ENCODE results near the gene STAU1. TPM values are rescaled to one million over a fixed set of nuclear protein-coding genes. Genes with fewer than 3 reads are reported as not detected.

Gene STAU1
- total RNA-seq, 1 donor from 2014 or later: 31.1 TPM

DNA sequence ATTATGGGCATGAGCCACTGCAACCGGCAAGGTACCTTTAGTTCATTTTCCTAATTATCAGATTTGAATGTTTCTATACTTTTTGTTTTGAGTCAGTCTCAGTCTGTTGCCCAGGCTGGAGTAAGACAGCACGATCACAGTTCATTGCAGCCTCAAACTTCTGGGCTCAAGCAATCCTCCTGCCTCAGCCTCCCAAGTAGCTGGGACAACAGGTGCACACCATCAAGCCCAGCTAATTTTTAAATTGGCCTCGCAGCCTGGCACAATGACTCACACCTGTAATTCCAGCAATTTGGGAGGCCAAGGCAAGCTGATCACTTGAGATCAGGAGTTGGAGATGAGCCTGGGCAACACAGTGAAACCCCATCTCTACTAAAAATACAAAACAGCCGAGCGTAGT is 24.4 kb downstream of the STAU1 start:
- TF ChIP-seq, protein P1, sequence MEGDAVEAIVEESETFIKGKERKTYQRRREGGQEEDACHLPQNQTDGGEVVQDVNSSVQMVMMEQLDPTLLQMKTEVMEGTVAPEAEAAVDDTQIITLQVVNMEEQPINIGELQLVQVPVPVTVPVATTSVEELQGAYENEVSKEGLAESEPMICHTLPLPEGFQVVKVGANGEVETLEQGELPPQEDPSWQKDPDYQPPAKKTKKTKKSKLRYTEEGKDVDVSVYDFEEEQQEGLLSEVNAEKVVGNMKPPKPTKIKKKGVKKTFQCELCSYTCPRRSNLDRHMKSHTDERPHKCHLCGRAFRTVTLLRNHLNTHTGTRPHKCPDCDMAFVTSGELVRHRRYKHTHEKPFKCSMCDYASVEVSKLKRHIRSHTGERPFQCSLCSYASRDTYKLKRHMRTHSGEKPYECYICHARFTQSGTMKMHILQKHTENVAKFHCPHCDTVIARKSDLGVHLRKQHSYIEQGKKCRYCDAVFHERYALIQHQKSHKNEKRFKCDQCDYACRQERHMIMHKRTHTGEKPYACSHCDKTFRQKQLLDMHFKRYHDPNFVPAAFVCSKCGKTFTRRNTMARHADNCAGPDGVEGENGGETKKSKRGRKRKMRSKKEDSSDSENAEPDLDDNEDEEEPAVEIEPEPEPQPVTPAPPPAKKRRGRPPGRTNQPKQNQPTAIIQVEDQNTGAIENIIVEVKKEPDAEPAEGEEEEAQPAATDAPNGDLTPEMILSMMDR (IDR thresholded peaks at IDR 0.05; ENCODE audit: insufficient read depth, low read length, severe bottlenecking): no peak
- Histone ChIP-seq H3K4me3 (ENCODE audit: low read depth, low read length) (no peak overlapping the region), H3K36me3 (ENCODE audit: control insufficient read depth, insufficient read depth, low read length) (no peaks in the 10 kb centered on the region), H3K27me3 (ENCODE audit: control insufficient read depth, insufficient read depth, low read length) (no peaks in the 10 kb centered on the region)
- DNase-seq (ENCODE audit: low read depth) (no peak), FAIRE-seq (no peak)

DNA sequence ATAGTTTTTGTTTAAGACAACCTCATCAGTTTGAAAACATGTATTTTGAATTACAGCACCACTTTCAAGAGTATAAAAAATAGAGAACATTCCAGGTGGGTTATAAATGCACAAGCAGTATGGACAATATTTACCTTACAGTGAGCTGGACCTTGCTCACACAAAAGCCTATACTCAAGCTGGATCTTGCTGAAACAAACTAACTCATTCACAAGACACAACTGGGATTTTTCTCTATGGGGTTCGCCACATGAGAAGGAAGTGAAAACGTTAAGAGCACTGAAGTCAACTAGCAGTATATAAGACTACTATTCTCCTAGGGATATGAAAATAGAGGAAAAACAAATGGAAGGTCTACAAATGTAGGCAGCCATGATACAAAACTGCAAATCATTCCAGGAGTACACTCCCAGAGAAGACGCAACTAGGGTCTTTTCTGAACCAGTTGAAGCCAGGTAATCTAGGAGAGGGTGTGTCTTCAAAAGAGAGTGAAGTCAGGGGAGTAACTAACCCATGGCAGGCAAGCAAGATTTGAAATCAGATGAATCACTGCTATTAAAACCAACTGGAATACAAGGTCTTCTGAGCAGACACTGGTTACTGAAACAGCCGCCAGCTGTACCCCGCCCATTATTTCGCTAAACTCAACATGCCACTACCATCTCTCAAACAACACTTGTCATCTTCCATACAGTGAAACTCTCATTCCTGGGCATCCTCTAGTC is 26.5 kb downstream of the STAU1 start:
- H3K36me3 ChIP-seq (ENCODE audit: control insufficient read depth, insufficient read depth, low read length): no peaks in the 10 kb centered on the region
- no peak overlapping the region for H3K4me3 ChIP-seq (ENCODE audit: low read depth, low read length)
- no peaks in the 10 kb centered on the region for H3K27me3 ChIP-seq (ENCODE audit: control insufficient read depth, insufficient read depth, low read length)
- FAIRE-seq (no peak), DNase-seq (ENCODE audit: low read depth) (peak; percentile 78)
- TF ChIP-seq, protein P1 (IDR thresholded peaks at IDR 0.05; ENCODE audit: insufficient read depth, low read length, severe bottlenecking): no peak

DNA sequence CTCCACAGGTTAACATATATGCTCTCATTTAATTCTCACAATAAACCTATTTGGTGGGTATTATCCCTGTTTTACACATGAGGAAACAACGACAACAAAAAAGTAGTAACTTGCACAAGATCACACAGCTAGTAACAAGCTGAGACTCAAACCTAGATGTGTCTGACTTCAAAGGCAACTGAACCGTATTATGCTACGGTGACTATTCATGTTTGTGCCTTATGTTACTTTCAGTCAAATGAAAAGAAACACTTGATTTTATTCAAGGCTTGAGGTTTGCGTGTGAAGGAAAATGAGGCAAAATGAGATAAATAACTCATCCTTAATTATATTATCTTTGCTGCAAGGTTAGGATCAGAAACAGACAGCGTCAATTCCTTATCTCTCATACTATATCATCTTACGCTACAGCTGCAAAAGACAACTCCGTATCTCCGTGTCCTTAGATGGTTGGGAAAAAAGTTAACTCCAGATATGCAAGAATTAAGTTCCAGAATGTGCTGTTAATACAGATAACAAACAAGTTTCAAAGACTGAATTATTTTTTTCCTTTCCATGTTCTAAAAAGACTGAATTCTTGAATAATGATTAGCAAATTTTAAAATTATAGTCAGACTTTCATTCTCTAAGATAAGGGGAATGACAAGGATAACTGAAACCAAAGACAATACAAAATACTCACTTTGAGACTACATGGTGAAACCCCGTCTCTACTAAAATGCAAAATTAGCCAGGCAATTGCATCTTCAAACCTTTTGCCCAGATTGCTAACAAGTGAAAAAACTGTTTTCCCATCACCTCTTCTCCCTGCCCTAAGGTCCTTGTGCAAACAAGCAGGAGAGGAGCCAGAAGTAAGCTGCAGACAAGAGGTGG is 27.8 kb downstream of the STAU1 start:
- H3K36me3 ChIP-seq (ENCODE audit: control insufficient read depth, insufficient read depth, low read length): no peaks in the 10 kb centered on the region
- DNase-seq (ENCODE audit: low read depth) (no peak), FAIRE-seq (no peak)
- TF ChIP-seq, protein P1 (IDR thresholded peaks at IDR 0.05; ENCODE audit: insufficient read depth, low read length, severe bottlenecking): no peak
- no peak overlapping the region for H3K4me3 ChIP-seq (ENCODE audit: low read depth, low read length)
- H3K27me3 ChIP-seq (ENCODE audit: control insufficient read depth, insufficient read depth, low read length): no peaks in the 10 kb centered on the region

DNA sequence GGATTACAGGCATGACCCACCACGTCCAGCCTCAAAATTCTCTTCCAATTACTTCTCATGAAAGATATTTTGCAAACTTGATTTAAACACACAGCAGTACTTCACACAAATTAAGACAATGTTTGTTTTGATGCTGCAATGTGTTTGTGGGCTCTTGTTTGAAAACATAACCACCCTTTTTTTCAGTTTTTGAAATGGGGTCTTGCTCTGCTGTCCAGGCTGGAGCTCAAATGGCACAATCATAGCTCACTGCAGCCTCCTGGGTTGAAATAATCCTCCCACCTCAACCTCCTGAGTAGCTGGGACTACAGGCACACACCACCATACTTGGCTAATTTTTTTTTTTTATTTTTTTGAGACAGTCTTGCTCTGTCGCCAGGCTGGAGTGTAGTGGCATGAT is 31.0 kb downstream of the STAU1 start:
- H3K27me3 ChIP-seq (ENCODE audit: control insufficient read depth, insufficient read depth, low read length): no peaks in the 10 kb centered on the region
- H3K36me3 ChIP-seq (ENCODE audit: control insufficient read depth, insufficient read depth, low read length): peaks cover 3% of the 10 kb centered on the region
- no peak for FAIRE-seq

DNA sequence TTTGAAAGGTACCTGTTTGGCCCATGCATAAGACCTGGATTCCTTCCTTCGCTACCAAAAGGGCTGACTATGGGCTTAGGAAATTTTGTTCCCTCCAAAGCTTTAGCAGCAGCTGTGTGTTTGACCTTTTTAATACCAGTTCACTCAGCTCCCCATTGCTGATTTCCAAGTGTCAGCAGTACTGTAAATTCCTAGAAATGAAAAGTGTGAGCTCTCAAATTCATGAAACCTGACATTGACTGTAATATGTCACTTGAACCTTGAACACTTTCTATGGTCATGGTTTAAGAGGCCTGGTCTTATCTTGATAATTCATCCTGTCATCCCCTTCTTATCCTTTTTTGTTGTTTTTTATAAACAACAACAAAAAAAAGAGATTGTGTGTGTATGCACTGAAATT is 31.7 kb downstream of the STAU1 start:
- FAIRE-seq: no peak
- TF ChIP-seq, protein P1 (IDR thresholded peaks at IDR 0.05; ENCODE audit: insufficient read depth, low read length, severe bottlenecking): no peak
- H3K4me3 ChIP-seq (ENCODE audit: low read depth, low read length): no peak overlapping the region
- H3K27me3 ChIP-seq (ENCODE audit: control insufficient read depth, insufficient read depth, low read length): no peaks in the 10 kb centered on the region
- H3K36me3 ChIP-seq (ENCODE audit: control insufficient read depth, insufficient read depth, low read length): peaks cover 5% of the 10 kb centered on the region
- DNase-seq (ENCODE audit: low read depth): no peak

More for the DNA sequence above, 31.0 kb downstream of the STAU1 start:
- no peak for DNase-seq (ENCODE audit: low read depth)
- TF ChIP-seq, protein P1 (IDR thresholded peaks at IDR 0.05; ENCODE audit: insufficient read depth, low read length, severe bottlenecking): no peak
- no peak overlapping the region for H3K4me3 ChIP-seq (ENCODE audit: low read depth, low read length)

Data from bronchial epithelial cell (primary cell).